Spinal cord (tissue), 10 donors: ENCODE results near the gene ANO1. TPM values are rescaled to one million over a fixed set of nuclear protein-coding genes. Genes with fewer than 3 reads are reported as not detected.
"Not testable (repeated sequence)": the region's sequence is repeated elsewhere in the genome, so short reads cannot be mapped to it uniquely, and the experiment has no call there.

Source experiments
- DNase-seq, 6 donors: peaks; one replicate each; pipeline versions ENCODE4 v3.0.0 to v3.0.0-alpha.2; 2013 to 2015; ENCODE audit warnings: low spot score in 6 of 6, low read depth in 4 of 6
- H3K27ac ChIP-seq: one replicate; pipeline ENCODE4 v1.5.1; 2013; ENCODE audit warnings: low read depth, low read length, control low read depth
- H3K27me3 ChIP-seq: one replicate; pipeline ENCODE4 v1.6.1; 2013; ENCODE audit warnings: low read length; ENCODE audit not compliant: control insufficient read depth, insufficient read depth
- H3K36me3 ChIP-seq: one replicate; pipeline ENCODE4 v1.6.1; 2013; ENCODE audit warnings: low read length; ENCODE audit not compliant: control insufficient read depth, insufficient read depth
- H3K4me1 ChIP-seq: one replicate; pipeline ENCODE4 v1.6.1; 2013; ENCODE audit warnings: low read length; ENCODE audit not compliant: control insufficient read depth, insufficient read depth
- H3K4me3 ChIP-seq: one replicate; pipeline ENCODE4 v1.5.1; 2013; ENCODE audit warnings: low read depth, low read length, control low read depth
- H3K9me3 ChIP-seq: one replicate; pipeline ENCODE4 v1.6.1; 2013; ENCODE audit warnings: low read length; ENCODE audit not compliant: control insufficient read depth, insufficient read depth
- WGBS: methylation state at CpG from one replicate; pipeline ENCODE4 v1.1.5; 2013; ENCODE audit warnings: missing lambda C conversion rate; ENCODE audit not compliant: insufficient coverage; 5-methylcytosine and 5-hydroxymethylcytosine counted together
- polyA plus RNA-seq, 2 donors: library from polyadenylated mRNA; unstranded; fragments of 120-200 nt; gene quantifications; one replicate each; pipeline ENCODE4 v1.2.1, GENCODE V29; 2013; ENCODE audit not compliant: insufficient read length in 2 of 2
- total RNA-seq, 2 donors: library from RNA; depleted of rRNA in 1 of 2; stranded (reverse); fragments of 120-200 nt in 1 of 2; fragments of >200 nt in 1 of 2; gene quantifications; one replicate each; pipeline versions ENCODE4 v1.2.3 to v1.2.4, GENCODE V29; 2013 to 2014
- donor health status: healthy.

ANO1 gene
- total and polyA plus RNA-seq, 4 donors: 2.6 to 3.6 (median 2.8) TPM

DNA sequence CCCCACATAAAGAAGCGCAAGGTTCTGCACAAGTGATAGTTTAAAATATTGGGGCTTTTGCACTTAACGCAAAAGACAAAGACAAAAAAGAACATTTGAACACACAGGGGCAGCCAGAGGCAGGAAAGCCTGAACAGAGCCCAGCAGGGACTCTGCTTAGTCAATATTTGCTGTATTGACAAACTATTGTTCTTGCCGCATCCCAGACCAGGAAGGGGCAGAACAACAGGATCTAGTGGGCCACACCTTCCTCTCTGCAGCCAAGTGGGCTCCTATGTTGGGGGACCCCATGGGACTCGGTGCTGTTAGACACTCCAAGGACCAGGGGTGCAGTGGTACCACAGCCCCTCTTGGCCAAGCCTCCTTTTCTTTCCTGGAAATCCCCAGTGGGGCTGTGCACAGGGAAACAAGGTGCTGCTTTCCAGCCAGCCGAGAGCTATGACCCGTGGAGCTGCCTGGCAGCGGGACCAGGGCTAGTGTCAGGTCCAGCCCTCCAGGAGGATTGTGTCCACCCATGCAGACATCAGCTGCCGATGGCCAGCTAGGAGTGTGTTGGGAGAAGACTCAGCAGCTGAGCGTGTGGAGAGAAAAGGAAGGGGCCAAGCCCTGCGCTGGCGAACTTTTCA, 43.3 kb upstream of the ANO1 start:
- no peak overlapping the region for H3K4me3 ChIP-seq
- 54% methylated on average over 6 of the region's 11 CpGs for WGBS
- no peak for DNase-seq
- no peaks in the 10 kb centered on the region for H3K36me3 ChIP-seq
- H3K27me3 ChIP-seq: peaks cover 2% of the 10 kb centered on the region
- H3K27ac ChIP-seq: no peak overlapping the region
- no peaks in the 10 kb centered on the region for H3K9me3 ChIP-seq
- peaks cover 7% of the 10 kb centered on the region for H3K4me1 ChIP-seq

DNA sequence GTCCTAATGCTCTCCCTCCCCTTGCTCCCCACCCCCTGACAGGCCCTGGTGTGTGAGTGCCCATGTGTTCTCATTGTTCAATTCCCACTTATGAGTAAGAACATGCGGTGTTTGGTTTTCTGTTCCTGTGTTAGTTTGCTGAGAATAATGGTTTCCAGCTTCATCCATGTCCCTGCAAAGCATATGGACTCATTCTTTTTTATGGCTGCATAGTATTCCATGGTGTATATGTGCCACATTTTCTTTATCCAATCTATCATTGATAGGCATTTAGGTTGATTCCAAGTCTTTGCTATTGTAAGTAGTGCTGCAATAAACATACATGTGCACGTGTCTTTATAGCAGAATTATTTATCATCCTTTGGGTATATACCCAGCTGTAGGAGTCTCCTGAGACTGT, 42.5 kb upstream of the ANO1 start:
- not testable (repeated sequence) for H3K4me3 ChIP-seq, DNase-seq, H3K36me3 ChIP-seq, H3K9me3 ChIP-seq, H3K27me3 ChIP-seq, H3K27ac ChIP-seq, H3K4me1 ChIP-seq
- no CpG with 5 or more reads among the region's 2 CpGs for WGBS

DNA sequence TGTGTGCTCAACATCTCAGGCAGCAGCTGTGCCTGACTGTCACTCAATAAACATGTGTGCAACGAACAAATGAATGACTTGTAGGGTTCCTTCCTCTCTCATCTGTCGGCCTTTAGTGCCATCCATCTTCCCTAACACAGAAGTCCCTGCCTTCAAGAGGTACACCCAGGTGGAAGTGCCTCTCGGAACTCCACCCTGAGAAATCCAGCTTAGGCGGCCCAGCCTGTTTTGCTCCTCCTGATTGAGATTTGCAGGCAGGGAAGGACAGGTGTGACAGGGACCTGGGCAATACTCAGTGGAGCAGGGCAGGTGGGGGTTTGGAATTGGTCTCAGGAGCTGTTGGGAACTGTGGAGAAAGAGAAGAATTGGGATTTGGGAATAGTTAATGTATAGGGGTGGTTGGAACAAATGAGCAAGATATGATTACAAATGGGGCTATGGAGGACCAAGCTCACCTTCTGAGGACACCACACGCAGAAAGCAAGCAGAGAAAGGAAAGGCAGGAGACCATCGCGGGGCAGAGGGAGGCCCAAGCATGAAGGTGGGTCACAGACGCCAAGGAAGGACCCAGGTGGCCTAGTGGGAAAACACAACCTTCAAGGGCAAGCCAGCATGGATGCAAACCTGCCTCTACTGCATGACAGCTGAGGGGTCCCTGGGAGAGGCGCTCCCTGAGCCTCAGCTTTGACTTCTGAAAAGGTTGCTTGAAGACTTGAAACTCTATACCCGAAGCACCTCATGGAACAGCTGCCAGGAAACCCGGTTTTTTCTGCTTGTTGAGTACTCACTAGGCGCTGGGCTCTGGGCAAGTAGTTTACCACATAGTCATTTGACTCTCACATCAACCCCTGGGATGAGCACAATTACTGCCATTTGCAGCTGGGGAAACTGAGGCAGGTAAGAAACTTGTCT, 40.9 kb upstream of the ANO1 start:
- no peak for DNase-seq
- no peaks in the 10 kb centered on the region for H3K36me3 ChIP-seq
- 92% methylated on average over 11 of the region's 12 CpGs for WGBS
- H3K9me3 ChIP-seq: no peaks in the 10 kb centered on the region
- H3K27me3 ChIP-seq: peaks cover 2% of the 10 kb centered on the region
- H3K27ac ChIP-seq: no peak overlapping the region
- H3K4me1 ChIP-seq: no peaks in the 10 kb centered on the region
- no peak overlapping the region for H3K4me3 ChIP-seq

DNA sequence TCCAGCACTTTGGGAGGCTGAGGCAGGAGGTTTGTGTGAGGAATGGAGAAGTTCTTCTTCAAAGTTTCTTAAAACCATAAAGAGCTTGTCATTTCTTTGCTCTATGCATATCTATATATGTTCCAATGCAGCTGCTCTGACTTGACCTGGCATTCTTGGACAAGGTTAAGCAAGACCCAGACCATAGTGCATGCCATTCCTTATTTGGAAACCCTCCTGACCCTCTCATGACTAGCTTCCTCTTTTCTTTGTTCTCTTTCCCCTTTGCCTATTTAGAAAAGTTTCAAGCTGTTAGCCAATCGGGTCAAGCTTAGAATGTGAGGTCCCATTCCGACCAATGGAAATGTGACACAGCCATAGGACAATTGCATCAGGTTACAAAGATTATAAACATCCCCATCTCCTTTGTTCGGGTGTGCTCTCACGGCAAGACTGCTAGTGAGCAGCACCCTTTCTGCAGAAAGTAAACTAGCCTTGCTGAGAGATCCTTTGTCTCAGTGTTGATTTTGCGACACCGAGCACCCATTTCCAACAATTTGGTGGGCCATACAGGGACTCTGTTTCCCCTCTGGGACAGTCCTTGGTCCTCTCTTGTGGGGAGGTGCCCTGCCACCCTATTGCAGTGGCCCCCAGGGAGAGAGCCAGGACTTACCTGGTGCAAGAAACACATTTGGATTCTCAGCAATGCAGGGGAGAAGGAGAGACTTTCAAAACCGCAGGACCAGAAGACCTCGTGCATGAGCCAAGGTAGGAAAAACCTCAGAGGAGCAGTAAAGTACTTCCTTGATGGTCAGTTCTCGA, 39.9 kb upstream of the ANO1 start:
- Histone ChIP-seq H3K4me3 (no peak overlapping the region), H3K36me3 (no peaks in the 10 kb centered on the region), H3K27ac (no peak overlapping the region), H3K4me1 (no peaks in the 10 kb centered on the region), H3K27me3 (no peaks in the 10 kb centered on the region), H3K9me3 (peaks cover 6% of the 10 kb centered on the region)
- 87% methylated on average over 9 of the region's 9 CpGs for WGBS
- no peak for DNase-seq

DNA sequence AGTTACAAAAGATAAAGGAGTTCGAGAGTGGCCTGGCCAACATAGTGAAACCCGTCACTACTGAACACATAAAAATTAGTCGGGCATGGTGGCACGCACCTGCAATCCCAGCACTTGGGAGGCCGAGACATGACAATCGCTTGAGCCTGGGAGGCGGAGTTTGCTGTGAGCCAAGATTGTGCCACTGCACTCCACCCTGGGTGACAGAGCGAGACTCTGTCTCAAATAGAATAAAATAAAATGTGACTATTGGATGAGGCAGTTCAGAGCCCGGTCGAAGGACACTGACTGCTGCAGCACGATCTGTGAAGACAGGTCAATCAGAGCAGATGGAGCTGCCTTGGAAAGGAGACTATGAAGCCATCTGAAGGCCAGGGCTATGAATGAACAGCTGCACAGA, 37.7 kb upstream of the ANO1 start:
- H3K9me3 ChIP-seq: peaks cover 13% of the 10 kb centered on the region
- no peaks in the 10 kb centered on the region for H3K27me3 ChIP-seq
- H3K27ac ChIP-seq: no peak overlapping the region
- WGBS: 96% methylated on average over 11 of the region's 11 CpGs
- H3K4me3 ChIP-seq: no peak overlapping the region
- H3K36me3 ChIP-seq: no peaks in the 10 kb centered on the region
- DNase-seq: no peak
- no peaks in the 10 kb centered on the region for H3K4me1 ChIP-seq

DNA sequence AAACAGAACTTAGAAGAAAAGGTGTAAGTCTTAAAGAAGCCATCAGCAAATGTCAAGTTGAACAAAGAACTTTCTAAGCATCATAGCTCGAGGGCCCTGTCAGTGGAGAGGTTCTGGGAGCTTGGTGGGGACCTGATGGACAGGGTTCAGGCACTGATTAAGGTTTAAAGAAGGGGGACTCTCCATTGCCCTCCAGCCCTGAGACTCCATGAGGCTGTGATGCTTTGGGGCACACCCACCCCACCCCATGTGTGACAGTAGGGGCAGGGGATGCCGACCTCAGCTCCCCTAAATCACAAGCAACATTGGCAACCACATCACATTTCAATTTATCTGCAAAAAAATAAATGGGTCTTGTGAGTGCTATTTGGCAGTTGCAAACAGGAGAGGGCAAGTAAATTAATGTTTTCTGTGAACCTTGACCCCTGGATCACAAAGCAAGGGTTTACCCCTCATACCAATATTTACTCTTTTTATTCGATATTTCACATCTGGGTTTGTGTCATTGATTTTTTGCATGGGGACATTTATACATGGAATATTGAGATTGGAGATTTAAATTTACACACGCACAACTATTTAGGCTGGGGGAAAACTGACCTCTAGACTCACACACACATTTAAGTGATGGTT, 37.1 kb upstream of the ANO1 start:
- Histone ChIP-seq H3K27me3 (no peaks in the 10 kb centered on the region), H3K9me3 (peaks cover 13% of the 10 kb centered on the region), H3K27ac (no peak overlapping the region), H3K36me3 (no peaks in the 10 kb centered on the region), H3K4me1 (no peaks in the 10 kb centered on the region), H3K4me3 (no peak overlapping the region)
- DNase-seq: no peak
- WGBS: 83% methylated on average over 1 of the region's 4 CpGs

DNA sequence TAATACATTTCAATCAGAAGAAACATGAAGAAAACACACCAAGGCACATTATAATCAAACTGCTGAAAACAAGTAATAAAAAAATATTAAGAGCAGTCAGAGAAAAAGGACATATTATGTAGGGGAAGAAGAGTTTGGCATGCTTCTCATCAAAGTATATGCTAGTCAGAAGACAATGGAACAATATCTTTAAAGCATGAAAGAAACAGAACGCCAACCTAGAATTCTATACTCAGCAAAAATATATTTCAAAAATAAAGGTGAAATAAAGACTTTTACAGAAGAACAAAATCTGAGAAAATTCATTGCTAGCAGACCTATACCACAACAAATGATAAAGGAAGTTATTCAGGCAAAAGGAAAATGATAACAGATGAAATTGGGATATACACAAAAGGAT, 34.6 kb upstream of the ANO1 start:
- H3K36me3 ChIP-seq: no peaks in the 10 kb centered on the region
- DNase-seq: no peak
- WGBS: no CpG with 5 or more reads among the region's 1 CpG
- H3K27ac ChIP-seq: no peak overlapping the region
- H3K4me1 ChIP-seq: no peaks in the 10 kb centered on the region
- no peaks in the 10 kb centered on the region for H3K27me3 ChIP-seq
- no peak overlapping the region for H3K4me3 ChIP-seq
- peaks cover 13% of the 10 kb centered on the region for H3K9me3 ChIP-seq

- Histone ChIP-seq H3K27me3 (no peaks in the 10 kb centered on the region), H3K4me1 (no peaks in the 10 kb centered on the region), H3K27ac (no peak overlapping the region), H3K4me3 (no peak overlapping the region), H3K9me3 (peaks cover 13% of the 10 kb centered on the region), H3K36me3 (no peaks in the 10 kb centered on the region)
- 78% methylated on average over 3 of the region's 3 CpGs for WGBS
- DNase-seq: no peak
Measured at GRCh38 chr11:70046089-70046488, 32.0 kb upstream of the ANO1 start.

GRCh38 chr11:70048279-70049024, 29.7 kb upstream of the ANO1 start:
- Histone ChIP-seq H3K4me3 (no peak overlapping the region), H3K27me3 (no peaks in the 10 kb centered on the region), H3K27ac (no peak overlapping the region), H3K36me3 (no peaks in the 10 kb centered on the region), H3K9me3 (peaks cover 4% of the 10 kb centered on the region), H3K4me1 (no peaks in the 10 kb centered on the region)
- DNase-seq: no peak
- 47% methylated on average over 8 of the region's 12 CpGs for WGBS
